Neural crest cell (in vitro differentiated cells): ENCODE measurements around the gene HDAC4. TPM values are rescaled to one million over a fixed set of nuclear protein-coding genes. Genes with fewer than 3 reads are reported as not detected.

Experiments used
- DNase-seq: peaks from one replicate; pipeline ENCODE4 v3.0.0; 2021; ENCODE audit warnings: low read depth, mixed read lengths, low spot score
- H3K27ac Mint-ChIP-seq: one replicate; pipeline ENCODE4 v1.8.0; 2021; ENCODE audit warnings: mild to moderate bottlenecking, mixed read lengths; ENCODE audit not compliant: unreplicated experiment
- H3K27me3 Mint-ChIP-seq: 2 replicates; pipeline ENCODE4 v1.8.0; 2021; ENCODE audit warnings: low read depth, mild to moderate bottlenecking, mixed read lengths
- H3K36me3 Mint-ChIP-seq: 2 replicates; pipeline ENCODE4 v1.8.0; 2021; ENCODE audit warnings: low read depth, mild to moderate bottlenecking, mixed read lengths
- H3K4me1 Mint-ChIP-seq: 2 replicates; pipeline ENCODE4 v1.8.0; 2021; ENCODE audit warnings: mixed read lengths
- H3K4me3 Mint-ChIP-seq: one replicate; pipeline ENCODE4 v1.8.0; 2021; ENCODE audit warnings: mild to moderate bottlenecking, mixed read lengths
- H3K9me3 Mint-ChIP-seq: 2 replicates; pipeline ENCODE4 v1.8.0; 2021; ENCODE audit warnings: mixed read lengths
- CTCF ChIP-seq: fragments of 200-600 bp; sonication (generic); conservative IDR thresholded peaks from 2 replicates; pipeline ENCODE4 v1.5.0; 2021; ENCODE audit warnings: antibody characterized with exemption, mild to moderate bottlenecking
- total RNA-seq: library from RNA; stranded (reverse); gene quantifications from 2 replicates; pipeline ENCODE4 v1.2.1, GENCODE V29; 2021

HDAC4 gene
- total RNA-seq, 1 donor from 2014 or later = 52.1 TPM

GRCh38 chr2:239102266-239102665, 298.6 kb downstream of the HDAC4 start:
- DNase-seq = no peak
- Mint-ChIP-seq H3K4me3 (no peak overlapping the region), H3K27ac (no peak overlapping the region), H3K36me3 (peaks cover 3% of the 10 kb centered on the region), H3K9me3 (no peaks in the 10 kb centered on the region), H3K27me3 (no peaks in the 10 kb centered on the region), H3K4me1 (no peaks in the 10 kb centered on the region)
- TF ChIP-seq CTCF = no peak

GRCh38 chr2:239101807-239102206, 299.0 kb downstream of the HDAC4 start:
- Mint-ChIP-seq H3K4me3 (no peak overlapping the region), H3K9me3 (no peaks in the 10 kb centered on the region), H3K27me3 (no peaks in the 10 kb centered on the region), H3K27ac (no peak overlapping the region), H3K36me3 (peaks cover 3% of the 10 kb centered on the region), H3K4me1 (no peaks in the 10 kb centered on the region)
- no peak for TF ChIP-seq CTCF
- no peak for DNase-seq

DNA sequence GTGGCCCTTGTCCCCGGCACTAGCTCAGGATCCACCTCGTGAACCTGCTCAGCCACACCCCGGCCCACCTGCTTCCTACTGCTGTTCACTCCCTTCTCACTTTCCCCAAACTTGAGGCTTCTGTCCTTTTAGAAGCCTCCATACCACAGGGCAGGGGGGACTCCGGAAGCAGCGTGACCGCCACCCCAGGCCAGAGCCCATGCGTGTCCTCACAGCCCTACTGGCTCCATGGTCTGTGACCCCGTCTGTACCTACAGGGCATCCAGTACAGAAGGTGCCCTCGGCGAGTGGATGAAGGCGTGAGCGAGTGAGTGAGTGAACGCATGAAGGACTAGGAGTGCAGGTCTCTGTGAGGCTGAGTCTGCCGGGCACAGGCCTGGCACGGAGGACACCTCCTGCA, 299.7 kb downstream of the HDAC4 start:
- H3K27ac Mint-ChIP-seq = peak overlapping the region; percentile 35
- no peak for DNase-seq
- no peak for TF ChIP-seq CTCF
- H3K4me3 Mint-ChIP-seq = no peak overlapping the region
- H3K9me3 Mint-ChIP-seq = no peaks in the 10 kb centered on the region
- no peaks in the 10 kb centered on the region for H3K4me1 Mint-ChIP-seq
- H3K36me3 Mint-ChIP-seq = peaks cover 3% of the 10 kb centered on the region
- H3K27me3 Mint-ChIP-seq = no peaks in the 10 kb centered on the region

DNA sequence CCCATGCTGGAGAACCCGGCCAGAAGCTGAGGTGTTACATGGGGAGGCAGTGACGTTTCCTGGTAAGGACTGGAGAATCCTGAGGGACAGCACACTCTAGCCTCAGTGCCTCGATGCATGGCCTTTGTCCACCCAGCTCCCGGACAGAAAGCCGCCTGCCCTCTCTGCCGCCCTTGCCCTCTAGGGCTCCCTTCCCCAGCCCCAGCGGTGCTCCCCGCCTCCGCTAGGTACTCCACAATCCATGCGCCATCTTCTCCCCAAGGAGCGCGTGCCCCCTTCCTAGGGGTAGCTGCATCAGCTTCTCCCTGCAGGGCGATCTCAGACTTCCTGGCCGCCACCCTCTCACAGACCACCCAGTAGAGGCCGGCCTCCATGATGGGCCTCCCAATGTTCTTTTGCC, 301.3 kb downstream of the HDAC4 start:
- Mint-ChIP-seq H3K27me3 (no peaks in the 10 kb centered on the region), H3K4me3 (no peak overlapping the region), H3K9me3 (no peaks in the 10 kb centered on the region), H3K4me1 (no peaks in the 10 kb centered on the region), H3K36me3 (peaks cover under 1% of the 10 kb centered on the region), H3K27ac (no peak overlapping the region)
- TF ChIP-seq CTCF = no peak
- DNase-seq = no peak

DNA sequence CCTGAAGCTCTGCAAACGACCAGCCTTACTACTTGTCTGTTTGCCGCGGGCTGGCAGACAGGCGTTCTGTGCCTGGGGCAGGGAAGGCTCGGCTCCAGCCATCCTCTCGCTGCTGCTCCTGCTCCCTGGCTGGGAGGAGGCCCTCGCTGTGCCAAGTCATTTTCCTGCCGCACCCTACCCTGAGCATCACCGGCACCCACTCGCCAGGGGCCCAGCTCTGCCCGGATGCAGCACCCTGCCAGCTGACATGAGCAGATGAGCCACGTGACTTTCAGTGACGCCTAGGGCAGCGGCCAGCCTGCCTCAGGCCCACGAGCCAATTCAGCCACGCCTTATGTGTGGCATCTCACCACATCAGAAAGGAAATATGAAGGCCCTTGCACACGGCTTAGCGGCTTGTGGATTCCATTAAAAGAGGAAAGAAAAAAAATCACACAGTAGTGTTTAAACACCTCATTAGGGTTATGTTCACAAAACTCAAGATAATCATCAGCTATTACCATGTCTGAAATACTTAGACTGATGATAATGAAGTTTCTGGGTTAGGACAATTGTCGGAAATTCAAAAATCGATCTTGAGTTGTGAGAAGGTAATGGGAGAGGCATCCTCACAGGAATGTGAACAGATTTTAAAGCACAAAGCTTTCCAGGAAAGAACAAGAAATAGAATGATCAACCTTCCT, 302.4 kb downstream of the HDAC4 start:
- no peak for TF ChIP-seq CTCF
- Mint-ChIP-seq H3K9me3 (no peaks in the 10 kb centered on the region), H3K27me3 (no peaks in the 10 kb centered on the region), H3K4me1 (peaks cover 4% of the 10 kb centered on the region), H3K27ac (no peak overlapping the region), H3K4me3 (no peak overlapping the region), H3K36me3 (no peaks in the 10 kb centered on the region)
- DNase-seq = no peak

GRCh38 chr2:239097428-239097696, 303.5 kb downstream of the HDAC4 start:
- H3K27ac Mint-ChIP-seq = no peak overlapping the region
- peaks cover 4% of the 10 kb centered on the region for H3K4me1 Mint-ChIP-seq
- TF ChIP-seq CTCF = no peak
- no peaks in the 10 kb centered on the region for H3K36me3 Mint-ChIP-seq
- no peaks in the 10 kb centered on the region for H3K9me3 Mint-ChIP-seq
- DNase-seq = no peak
- no peak overlapping the region for H3K4me3 Mint-ChIP-seq
- H3K27me3 Mint-ChIP-seq = no peaks in the 10 kb centered on the region
